ENCODE measurements around the gene DCST2. TPM values are rescaled to one million over a fixed set of nuclear protein-coding genes. Genes with fewer than 3 reads are reported as not detected.

DCST2 gene
- total and polyA plus RNA-seq, 2 of the 8 experiments (the other 6 are each of a cell fraction or from before 2014, with no cell fraction given), result 0.43 to 2.1 TPM

DNA sequence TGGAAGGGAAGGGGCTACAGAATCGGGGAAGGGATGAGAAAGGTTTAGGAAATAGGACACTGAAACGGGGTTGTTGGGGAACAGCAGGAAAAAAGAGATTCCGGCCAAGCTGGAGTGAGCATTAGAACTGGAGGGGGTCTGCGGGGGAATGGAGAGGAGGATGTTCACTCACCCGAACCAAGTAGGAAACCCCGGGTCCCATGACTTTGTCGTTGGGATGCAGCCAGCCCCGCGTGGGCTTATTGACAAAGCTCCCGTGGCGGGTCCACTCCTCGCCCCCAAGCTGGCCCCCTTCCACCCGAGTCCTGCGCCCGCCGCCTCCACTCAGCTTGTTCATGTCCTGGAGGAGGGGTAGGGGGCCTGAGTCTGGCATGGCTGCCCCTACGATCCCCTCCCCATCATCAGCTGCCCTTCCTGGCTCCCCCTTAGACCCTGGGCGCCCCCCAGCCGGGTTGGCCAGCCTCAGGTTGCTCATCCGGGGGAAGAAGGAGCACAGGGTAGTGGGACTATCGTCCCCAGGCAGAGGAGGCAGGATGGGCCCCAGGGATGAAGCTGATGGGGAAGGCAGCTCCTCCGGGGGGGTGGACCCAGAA, 63.6 kb downstream of the DCST2 start:
- FAIRE-seq (no peak), DNase-seq (ENCODE audit: low read depth in 1 of 2, low spot score in 2 of 2) (no peak)
- Histone ChIP-seq H3K79me1 (ENCODE audit: low read depth, low read length) (peaks cover 14% of the 10 kb centered on the region; the same call in 1 of the 2 replicates), H3K4ac (replicated peaks; ENCODE audit: insufficient read length, low read depth, low read length) (no peak overlapping the region), H2BK5ac (ENCODE audit: low read depth, low read length) (peak overlapping the region; percentile 99), H3K23me2 (ENCODE audit: low read depth, low read length) (peaks cover 24% of the 10 kb centered on the region), H2AK5ac (ENCODE audit: low read depth, low read length) (no peak overlapping the region; the same call in 1 of the 2 replicates), H2BK15ac (ENCODE audit: low read length) (no peak overlapping the region), H4K20me1 (replicated peaks in 1 of 2; ENCODE audit: control insufficient read depth in 1 of 2, insufficient read depth in 2 of 2, low read length in 2 of 2) (peaks cover 9% of the 10 kb centered on the region in 2 experiments), H3K4me1 (replicated peaks in 1 of 4; ENCODE audit: control insufficient read depth in 3 of 4, insufficient read depth in 4 of 4, low read length in 3 of 4) (peaks cover 3 to 19% (median 14%) of the 10 kb centered on the region in 4 experiments), H3K4me3 (ENCODE audit: extremely low read depth in 1 of 4, insufficient read depth in 2 of 4, low read depth in 3 of 4, low read length in 4 of 4) (peak overlapping the region; percentile 61 to 80 (median 76)), H3K9me3 (ENCODE audit: insufficient read depth in 2 of 2, low read depth in 1 of 2, low read length in 1 of 2) (no peaks in the 10 kb centered on the region), H3K18ac (ENCODE audit: extremely low read depth, low read length) (peak overlapping the region; percentile 81), H4K5ac (ENCODE audit: insufficient read length, low read depth, low read length) (peak overlapping the region; percentile 5), H3K14ac (ENCODE audit: insufficient read length) (no peak overlapping the region), H3K23ac (ENCODE audit: insufficient read length) (no peak overlapping the region), H2AFZ (ENCODE audit: low read length) (no peak overlapping the region), H4K91ac (replicated peaks; ENCODE audit: insufficient read length, low read length) (no peak overlapping the region), H3K36me3 (ENCODE audit: control insufficient read depth in 2 of 4, insufficient read depth in 4 of 4, low read length in 3 of 4) (peaks cover 14 to 32% (median 28%) of the 10 kb centered on the region in 4 experiments), H2BK120ac (replicated peaks; ENCODE audit: low read depth, low read length) (no peak overlapping the region), H3K27me3 (replicated peaks in 1 of 4; ENCODE audit: control insufficient read depth in 3 of 4, extremely low read depth in 1 of 4, insufficient read depth in 3 of 4, low read length in 3 of 4) (no peaks in the 10 kb centered on the region), H2BK20ac (ENCODE audit: low read length) (no peak overlapping the region), H4K8ac (ENCODE audit: extremely low read depth, insufficient read depth, low read length) (peak overlapping the region; percentile 30), H3K4me2 (ENCODE audit: insufficient read depth in 1 of 2, low read depth in 2 of 2, low read length in 2 of 2) (peak overlapping the region; percentile 78), H3K79me2 (ENCODE audit: control insufficient read depth in 1 of 2, insufficient read depth in 2 of 2, low read length in 2 of 2) (peaks cover 6 to 39% of the 10 kb centered on the region in 2 experiments; a peak in 3 of 4 replicates), H3K9ac (replicated peaks in 1 of 4; ENCODE audit: extremely low read depth in 1 of 4, low read depth in 3 of 4, low read length in 3 of 4) (peak overlapping the region; percentile 53 to 71 (median 62)), H2BK12ac (ENCODE audit: low read depth, low read length) (no peak overlapping the region; the same call in 1 of the 2 replicates), H3K56ac (replicated peaks; ENCODE audit: insufficient read length, low read depth, low read length) (peak overlapping the region; percentile 50), H3K27ac (ENCODE audit: low read depth, low read length) (peak overlapping the region; percentile 46)
- TF ChIP-seq EZH2 (IDR thresholded peaks at IDR 0.05; ENCODE audit: low read depth, low read length, severe bottlenecking), result no peak
- TF ChIP-seq GABPA (IDR thresholded peaks at IDR 0.05; ENCODE audit: borderline replicate concordance, insufficient read depth, low read length), result no peak
- no peak for TF ChIP-seq SIRT6 (IDR thresholded peaks at IDR 0.05; ENCODE audit: low read length)
- no peak for TF ChIP-seq BACH1 (IDR thresholded peaks at IDR 0.05; ENCODE audit: low read length)
- TF ChIP-seq BRCA1 (IDR thresholded peaks at IDR 0.05; ENCODE audit: low read depth, low read length), result no peak
- TF ChIP-seq SP2 (IDR thresholded peaks at IDR 0.05; ENCODE audit: low read length), result no peak
- no peak for TF ChIP-seq HDAC6 (IDR thresholded peaks at IDR 0.05; ENCODE audit: low read depth, low read length)
- no peak for TF ChIP-seq KDM5A (IDR thresholded peaks at IDR 0.05; ENCODE audit: low read length)
- TF ChIP-seq RNF2 (IDR thresholded peaks at IDR 0.05; ENCODE audit: borderline replicate concordance, low read depth, low read length, missing control alignments, poor library complexity, severe bottlenecking), result no peak
- CTCF ChIA-PET (ENCODE audit: partially characterized antibody), result interaction anchor here (0.7 to 20.6 kb wide), 14 partner anchors 10 to 115 kb away, joined by 3 to 334 read pairs (median 7); partner anchors contain the start of genes ADAM15, EFNA4, FLAD1 and LENEP
- POLR2A ChIA-PET (ENCODE audit: partially characterized antibody), result interaction anchor here (0.6 to 42.8 kb wide), 13 partner anchors 11 to 1382 kb away, joined by 3 to 702 read pairs (median 5); partner anchors contain the start of genes ADAM15, FLAD1, LENEP and PBXIP1
- 7% methylated on average over 10 of the region's 22 CpGs; no CpG with 5 or more reads in 1 of the 2 experiments for WGBS, 2 experiments (ENCODE audit: extremely low coverage in 1 of 2, insufficient coverage in 1 of 2, insufficient read length in 1 of 2, insufficient replicate concordance in 2 of 2, low coverage in 1 of 2, low lambda C conversion rate in 2 of 2, missing lambda C conversion rate in 1 of 2)

All from H1 (cell line).